NCI-H1417 (cell line): ENCODE results near the gene C10orf90.

Source experiments
- DNase-seq, 3 experiments: peaks; one replicate each; lab custom pipeline; 2025; lab: John Stamatoyannopoulos, UW

Gene C10orf90

DNA sequence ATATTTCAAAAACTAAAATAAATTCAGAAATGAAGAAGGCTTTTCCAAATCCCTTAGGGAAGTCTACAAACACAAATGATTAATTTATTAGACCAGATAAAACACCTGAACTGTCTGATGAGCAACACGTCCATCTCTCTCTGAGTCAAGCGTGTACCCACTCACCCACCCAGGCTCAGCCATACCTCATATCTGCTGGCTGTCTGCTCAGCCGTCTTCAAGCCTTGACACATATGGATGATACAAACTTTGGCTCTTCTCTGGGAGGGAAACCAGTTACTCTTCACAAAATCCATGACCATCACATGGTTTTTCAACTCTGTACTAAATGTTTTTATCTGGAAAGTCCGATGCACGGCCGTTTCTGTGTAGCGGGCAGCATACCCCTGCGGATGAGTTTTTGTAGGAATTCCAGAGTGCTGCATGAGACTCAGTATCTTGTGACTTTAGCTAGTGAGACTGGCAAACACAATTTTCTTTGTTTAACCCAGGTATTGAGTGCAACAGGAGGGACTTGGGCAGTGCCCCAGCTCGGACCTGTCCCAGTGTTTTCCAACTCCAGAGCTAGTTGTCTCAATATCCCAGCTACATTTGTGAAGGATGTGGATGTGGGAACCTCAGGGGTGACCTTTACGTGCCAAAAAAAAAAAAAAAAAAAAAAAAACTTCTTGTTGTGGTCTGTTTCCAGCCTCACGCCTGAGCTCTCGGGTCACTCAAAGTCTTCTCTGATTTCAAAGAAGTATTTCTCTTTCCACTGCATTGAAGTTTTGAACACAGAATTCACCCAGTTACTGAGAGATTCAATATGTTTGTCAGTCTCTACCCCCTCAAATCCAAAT is at the start of gene C10orf90:
Gene C10orf90 (minus strand): TSS at position 638 of the 839 bp plus-strand sequence. CDS start 213 bp downstream, at position 425.
- DNase-seq = no peak

DNA sequence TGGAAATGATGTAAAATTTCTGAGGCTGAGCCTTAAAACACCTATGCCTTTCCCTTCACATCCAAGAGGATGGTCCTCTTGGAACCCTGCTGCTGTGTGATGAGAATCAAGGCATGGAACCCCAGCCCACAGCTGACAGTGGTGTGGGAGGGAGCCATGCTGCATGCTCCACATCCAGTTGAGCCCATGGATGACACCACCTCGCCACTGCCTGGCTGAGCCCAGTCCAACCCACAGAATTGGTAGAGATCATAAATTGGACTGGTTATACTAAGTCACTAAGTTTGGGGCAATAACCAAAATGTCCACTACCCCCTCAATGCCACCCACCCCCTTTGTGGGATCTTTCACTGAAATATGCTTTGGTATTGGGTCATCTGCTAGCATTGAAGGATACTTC is 45.9 kb upstream of the C10orf90 start:
- DNase-seq = no peak

DNA sequence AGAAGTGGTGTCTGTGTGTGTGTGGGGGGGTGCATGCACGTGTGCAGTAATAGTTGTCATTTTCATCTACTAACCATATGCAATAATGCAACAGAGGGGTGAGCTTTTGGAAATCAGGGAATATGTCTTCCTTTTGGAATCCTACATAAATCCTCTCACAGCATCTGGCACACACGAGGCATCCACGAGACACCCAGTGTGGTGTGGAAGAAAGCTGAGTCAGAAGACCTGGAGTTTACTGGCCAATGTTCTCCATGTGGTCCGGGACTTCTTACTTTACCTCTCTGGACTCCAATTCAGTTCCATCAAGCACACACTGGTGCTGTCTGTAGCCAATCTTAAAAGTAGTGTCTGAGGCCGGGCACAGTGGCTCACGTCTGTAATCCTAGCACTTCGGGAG is 43.1 kb upstream of the C10orf90 start:
- no peak for DNase-seq

- DNase-seq = no peak
Measured at GRCh38 chr10:126712681-126713080, 42.2 kb upstream of the C10orf90 start.

GRCh38 chr10:126705951-126706565 is 35.6 kb upstream of the C10orf90 start:
- no peak for DNase-seq

GRCh38 chr10:126705131-126705530 is 34.6 kb upstream of the C10orf90 start:
- no peak for DNase-seq

GRCh38 chr10:126704649-126705048 is 34.2 kb upstream of the C10orf90 start:
- no peak for DNase-seq

DNA sequence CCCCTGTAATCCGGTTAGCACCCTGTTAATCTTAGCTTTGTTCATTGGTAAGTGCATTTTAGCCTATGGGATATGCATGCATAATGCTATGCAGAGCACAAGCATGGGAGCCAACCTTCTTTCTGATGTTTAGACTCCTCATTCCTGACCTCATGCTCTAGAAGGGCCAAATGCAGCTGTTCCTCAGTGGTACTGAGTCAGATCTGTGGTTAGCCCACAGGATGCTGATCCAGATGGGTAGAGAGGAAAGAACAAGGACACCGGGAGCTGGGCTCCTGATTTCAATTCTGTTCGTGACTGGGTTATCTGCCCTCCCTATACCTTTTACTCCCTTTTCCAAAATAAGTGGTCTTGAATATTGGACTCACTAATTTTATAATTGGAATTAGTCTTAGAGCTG is 31.7 kb upstream of the C10orf90 start:
- DNase-seq = no peak

DNA sequence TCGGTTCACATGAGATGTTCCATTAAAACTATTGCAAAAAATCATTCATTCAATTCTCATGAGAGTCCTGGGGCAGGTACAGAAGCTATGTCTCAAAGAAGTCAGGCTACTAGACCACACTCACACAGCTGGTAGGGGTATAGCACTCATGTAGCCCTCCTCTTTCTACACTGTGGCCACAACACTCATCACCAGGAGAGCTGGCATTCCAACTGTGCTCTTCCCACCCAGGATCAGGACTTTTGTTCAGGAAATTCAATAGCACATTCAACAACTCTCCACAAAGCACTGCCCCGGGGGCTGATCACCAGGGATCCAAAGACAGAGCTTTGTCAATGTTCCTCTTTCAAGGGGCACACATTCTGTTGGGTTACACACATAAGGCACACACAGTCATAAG is 31.0 kb upstream of the C10orf90 start:
- DNase-seq = no peak

- DNase-seq = no peak
Measured at GRCh38 chr10:126696684-126697083, 26.2 kb upstream of the C10orf90 start.

- no peak for DNase-seq
Measured at GRCh38 chr10:126691456-126691855, 21.0 kb upstream of the C10orf90 start.

GRCh38 chr10:126690534-126690933 is 20.0 kb upstream of the C10orf90 start:
- no peak for DNase-seq

- DNase-seq = no peak
Measured at GRCh38 chr10:126689461-126689994, 19.0 kb upstream of the C10orf90 start.

DNA sequence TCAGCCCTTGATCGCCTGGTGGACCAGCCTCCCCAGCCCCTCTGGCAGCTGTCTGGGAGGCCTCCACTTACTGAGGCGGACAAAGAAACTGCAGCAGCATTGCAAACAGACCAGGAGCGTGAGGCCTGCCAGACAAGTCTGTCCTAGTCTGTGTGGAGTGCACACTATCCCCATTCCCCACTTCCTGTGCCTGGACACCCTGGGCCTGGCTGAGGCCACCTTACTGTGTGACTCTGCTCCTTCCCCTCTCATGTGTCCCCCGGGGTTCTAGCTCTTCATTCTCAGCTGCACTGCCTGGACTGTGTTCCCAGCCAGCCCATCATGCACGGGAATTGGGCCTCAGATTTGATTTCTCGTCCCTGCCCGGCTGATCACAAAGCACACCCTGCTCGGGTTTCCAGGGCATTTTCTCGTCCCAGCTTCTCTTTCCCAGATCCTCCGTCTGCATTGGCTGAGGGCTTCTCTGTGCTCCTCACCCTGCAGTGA is 16.7 kb upstream of the C10orf90 start:
- DNase-seq = no peak

GRCh38 chr10:126686719-126687118 is 16.2 kb upstream of the C10orf90 start:
- no peak for DNase-seq

GRCh38 chr10:126686268-126686667 is 15.8 kb upstream of the C10orf90 start:
- DNase-seq = no peak

DNA sequence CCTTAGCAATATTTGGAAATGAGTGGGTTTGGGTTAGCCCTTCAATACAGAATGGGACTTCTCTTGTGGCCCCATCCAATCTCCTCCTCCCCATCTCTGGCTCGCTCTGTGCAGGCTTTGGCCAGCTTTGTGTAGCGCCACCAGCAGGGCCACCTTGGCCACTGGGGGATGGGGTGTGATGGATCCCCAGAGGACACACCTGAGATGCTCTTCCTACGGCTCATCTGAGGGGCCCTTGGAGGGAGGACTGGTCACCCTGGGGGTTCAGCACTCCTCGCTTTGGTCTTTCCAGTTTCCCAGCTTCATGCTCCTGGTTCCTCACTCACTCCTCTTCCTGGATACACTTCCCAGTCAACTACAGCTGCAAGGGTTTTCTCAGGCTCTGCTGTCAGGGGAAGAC is 15.3 kb upstream of the C10orf90 start:
- no peak for DNase-seq

DNA sequence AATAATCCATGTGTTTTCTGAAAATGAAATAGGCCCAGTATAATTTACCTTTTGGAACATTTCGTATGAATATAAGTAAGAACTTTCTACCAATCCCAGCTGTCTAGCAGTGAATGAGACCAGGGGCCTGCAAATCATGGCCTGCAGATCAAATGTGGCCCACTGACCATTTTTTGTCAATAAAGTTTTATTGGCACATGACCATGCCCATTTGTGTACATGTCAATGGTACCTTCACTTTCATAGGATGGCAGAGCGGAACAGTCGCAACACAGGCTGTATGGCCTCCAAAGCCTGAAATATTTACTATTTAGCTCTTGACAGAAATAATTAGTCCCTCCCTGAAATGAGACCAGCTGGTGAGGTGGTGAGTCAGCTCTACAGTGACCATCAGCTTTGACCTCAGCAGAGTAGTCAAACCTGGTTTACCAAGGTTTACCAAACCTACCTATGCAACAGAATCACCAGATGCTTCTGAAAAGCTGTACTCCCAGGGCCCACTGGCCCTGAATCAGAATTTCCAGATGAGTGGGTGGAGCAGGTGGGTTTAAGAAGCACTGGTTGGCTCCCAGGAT is 13.8 kb upstream of the C10orf90 start:
- no peak for DNase-seq

DNA sequence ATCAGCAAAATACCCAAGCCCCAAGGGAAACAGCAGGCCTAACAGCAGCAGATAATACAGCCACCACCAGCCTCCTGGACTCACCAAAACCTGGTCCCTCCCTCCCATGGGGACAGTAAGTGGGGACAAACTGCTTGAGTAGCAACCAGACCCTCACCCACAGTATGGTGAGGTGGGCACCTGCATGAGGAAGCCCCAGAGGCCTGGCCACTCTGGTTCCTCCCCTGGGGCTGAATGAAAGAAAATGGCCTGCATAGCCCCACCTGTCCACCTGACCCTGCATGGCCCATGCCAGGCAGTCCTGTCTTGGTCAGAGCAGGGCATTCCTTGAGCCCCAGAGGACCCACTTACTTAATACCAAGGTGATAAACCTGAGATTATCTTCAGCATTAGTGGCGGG is 13.0 kb upstream of the C10orf90 start:
- DNase-seq = no peak

- DNase-seq = no peak
Measured at GRCh38 chr10:126675656-126676438, 5.4 kb upstream of the C10orf90 start.

DNA sequence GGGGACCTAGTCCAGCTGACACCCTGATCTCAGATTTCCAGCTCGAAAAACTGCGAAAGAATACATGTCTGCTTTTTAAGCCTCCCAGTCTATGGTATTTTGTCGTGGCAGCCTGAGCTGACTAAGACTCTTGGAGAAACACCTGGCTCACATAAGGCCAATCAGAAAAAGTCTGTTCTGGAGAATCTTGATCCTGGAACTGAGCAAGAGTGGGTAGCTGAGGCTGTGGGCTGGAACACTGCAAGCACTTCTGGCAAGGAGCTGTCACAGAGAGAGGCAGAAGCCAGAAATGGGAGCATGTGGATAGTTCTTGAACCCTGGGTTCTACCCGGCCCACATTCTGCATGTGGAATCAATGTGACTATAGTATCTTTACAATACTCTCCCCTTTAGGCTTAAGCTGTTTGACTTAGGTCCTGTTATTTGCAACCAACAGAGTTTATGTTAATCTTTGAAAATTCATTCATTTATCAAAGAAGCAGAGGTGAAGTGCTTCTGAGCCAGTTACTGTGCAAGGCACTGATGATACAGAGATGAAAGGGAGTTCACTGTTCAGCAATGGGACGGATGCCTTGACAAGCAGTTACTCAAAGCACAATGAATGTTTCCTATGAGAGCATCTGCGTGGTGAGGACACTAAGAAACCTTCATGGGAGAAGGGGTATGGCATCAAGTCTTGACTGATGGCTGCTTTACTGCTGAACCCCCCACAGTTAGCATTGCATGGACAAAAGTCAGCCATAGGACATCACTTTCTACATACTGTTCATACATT is 4.4 kb upstream of the C10orf90 start:
- no peak for DNase-seq
